A549 (cell line): ENCODE results near the gene NLRP3. TPM values are rescaled to one million over a fixed set of nuclear protein-coding genes. Genes with fewer than 3 reads are reported as not detected.

ENCODE experiments used
- ATAC-seq, 2 experiments: fragments of 200-7000 bp in 1 of 2; fragments of >200 bp in 1 of 2; cut with Nextera tagmentation in 1 of 2; cut with Tn5 transposase in 1 of 2; 3 replicates each; pipeline versions ENCODE4 v1.8.0 to v1.9.1; 2018 to 2020; ENCODE audit warnings: mild to moderate bottlenecking in 1 of 2, moderate library complexity in 1 of 2
- CTCF ChIA-PET: fragments of 300-600 bp; sonication (Branson Sonifier 250); formaldehyde crosslinking; extraction: SDS; loops from one replicate; lab custom pipeline; 2021; ENCODE audit warnings: antibody characterized with exemption, inconsistent platforms; lab: Yijun Ruan, JAX
- POLR2A ChIA-PET: fragments of 350-600 bp; formaldehyde crosslinking; extraction: SDS; loops from one replicate; lab custom pipeline; 2021; ENCODE audit warnings: antibody characterized with exemption, inconsistent platforms; lab: Yijun Ruan, JAX
- DNase-seq, 2 experiments: peaks; one replicate each; pipeline versions ENCODE4 v3.0.0 to v3.0.0-alpha.2; 2011 to 2016; ENCODE audit warnings: low read depth in 1 of 2, low spot score in 1 of 2
- FAIRE-seq: peaks from 2 replicates; lab custom pipeline; 2011; peaks lifted over from hg19 to GRCh38; lab: Jason Lieb, UNC
- H3K27ac ChIP-seq, 2 experiments: fragments of >200 bp; sonication (Bioruptor Twin); formaldehyde crosslinking; 3 replicates each; pipeline ENCODE4 v1.5.1; 2016 to 2017
- H3K4me1 ChIP-seq: fragments of >200 bp; sonication (Bioruptor Twin); formaldehyde crosslinking; 3 replicates; pipeline ENCODE4 v1.6.1; 2016
- H3K4me2 ChIP-seq: fragments of >200 bp; sonication (Bioruptor Twin); formaldehyde crosslinking; 3 replicates; pipeline ENCODE4 v1.6.1; 2016
- H3K4me3 ChIP-seq: fragments of >200 bp; sonication (Bioruptor Twin); formaldehyde crosslinking; 3 replicates; pipeline ENCODE4 v1.5.1; 2016
- H3K9me3 ChIP-seq: fragments of >200 bp; sonication (Bioruptor Twin); formaldehyde crosslinking; 3 replicates; pipeline ENCODE4 v1.6.1; 2016
- ATOH8 ChIP-seq: fragments of 250-450 bp; sonication (Bioruptor Pico); IDR thresholded peaks from 2 replicates; pipeline ENCODE4 v1.5.0; 2020; ENCODE audit warnings: low read depth, mild to moderate bottlenecking, moderate library complexity
- BCL3 ChIP-seq: fragments of >200 bp; sonication (Bioruptor Twin); formaldehyde crosslinking; IDR thresholded peaks from 3 replicates; pipeline ENCODE4 v1.6.1; 2016
- CBX2 ChIP-seq: fragments of 200-600 bp; sonication (generic); IDR thresholded peaks from 2 replicates; pipeline ENCODE4 v1.6.1; 2016; ENCODE audit warnings: low read depth, mild to moderate bottlenecking, borderline replicate concordance
- CEBPB ChIP-seq, 2 experiments: fragments of >200 bp in 1 of 2; sonication (Bioruptor Twin) in 1 of 2; formaldehyde crosslinking in 1 of 2; IDR thresholded peaks; 2 replicates each; pipeline ENCODE4 v1.6.1; 2012 to 2016
- EHF ChIP-seq: fragments of 250-450 bp; sonication (Bioruptor Pico); IDR thresholded peaks from 2 replicates; pipeline ENCODE4 v1.5.0; 2020; ENCODE audit warnings: mild to moderate bottlenecking
- HES2 ChIP-seq: fragments of >200 bp; sonication (Bioruptor Twin); formaldehyde crosslinking; IDR thresholded peaks from 2 replicates; pipeline ENCODE4 v1.6.1; 2016
- HOXB13 ChIP-seq: fragments of 250-450 bp; sonication (Bioruptor Pico); IDR thresholded peaks from 2 replicates; pipeline ENCODE4 v1.5.0; 2020; ENCODE audit warnings: low read depth, mild to moderate bottlenecking, moderate library complexity
- HOXB5 ChIP-seq: fragments of 250-450 bp; sonication (Bioruptor Pico); IDR thresholded peaks from 2 replicates; pipeline ENCODE4 v1.5.0; 2020; ENCODE audit warnings: mild to moderate bottlenecking, moderate library complexity
- JUNB ChIP-seq: fragments of >200 bp; sonication (Bioruptor Twin); formaldehyde crosslinking; IDR thresholded peaks from 2 replicates; pipeline ENCODE4 v1.6.1; 2016
- KDM5A ChIP-seq: fragments of 200-600 bp; sonication (generic); IDR thresholded peaks from 2 replicates; pipeline ENCODE4 v1.6.1; 2016; ENCODE audit warnings: antibody characterized with exemption, mild to moderate bottlenecking
- MAFK ChIP-seq: fragments of 450-650 bp; IDR thresholded peaks from 2 replicates; pipeline ENCODE4 v1.6.1; 2014; ENCODE audit not compliant: partially characterized antibody
- NR3C1 ChIP-seq: fragments of >200 bp; sonication (Bioruptor Twin); formaldehyde crosslinking; IDR thresholded peaks from 3 replicates; pipeline ENCODE4 v1.6.1; 2017
- PHF8 ChIP-seq: fragments of 200-600 bp; sonication (generic); IDR thresholded peaks from 2 replicates; pipeline ENCODE4 v1.6.1; 2016; ENCODE audit warnings: low read depth, mild to moderate bottlenecking, antibody characterized with exemption, moderate library complexity, borderline replicate concordance
- RARB ChIP-seq: fragments of 250-450 bp; sonication (Bioruptor Pico); IDR thresholded peaks from 2 replicates; pipeline ENCODE4 v1.8.0; 2021; ENCODE audit warnings: mild to moderate bottlenecking, moderate library complexity
- REST ChIP-seq: fragments of 200-600 bp; sonication (generic); IDR thresholded peaks from 2 replicates; pipeline ENCODE4 v1.6.1; 2016; ENCODE audit warnings: antibody characterized with exemption, mild to moderate bottlenecking, moderate library complexity
- SMC3 ChIP-seq: fragments of >200 bp; sonication (Bioruptor Twin); formaldehyde crosslinking; IDR thresholded peaks from 3 replicates; pipeline ENCODE4 v1.6.1; 2018; ENCODE audit warnings: inconsistent platforms
- USF2 ChIP-seq: fragments of 450-650 bp; IDR thresholded peaks from 2 replicates; pipeline ENCODE4 v1.6.1; 2014; ENCODE audit warnings: antibody characterized with exemption
- WGBS: methylation state at CpG from one replicate; pipeline ENCODE4 v1.1.6; 2017; ENCODE audit errors: missing lambda C conversion rate; 5-methylcytosine and 5-hydroxymethylcytosine counted together
- polyA plus RNA-seq, 4 experiments: library from polyadenylated mRNA; depleted of rRNA in 3 of 4; stranded (reverse); fragments of >200 nt; fragmentation: RNase III in 1 of 4; extraction: RNeasy Plus Mini Kit Qiagen cat#74134 plus additional on column Dnase treatment in 1 of 4; gene quantifications; 2 replicates in 3 of 4; 3 replicates in 1 of 4; pipeline ENCODE4 v1.2.3, GENCODE V29; 2011 to 2017

Gene NLRP3
- polyA plus RNA-seq, 2 of the 4 experiments (the other 2 are of a cell fraction), result not detected

GRCh38 chr1:247419336-247419735 lies 3.4 kb downstream of the NLRP3 start (continued):
- TF ChIP-seq CEBPB (IDR thresholded peaks at IDR 0.05), result no peak

GRCh38 chr1:247421074-247421473 lies 5.1 kb downstream of the NLRP3 start:
- TF ChIP-seq RARB, result no peak
- no peak for TF ChIP-seq REST
- no peak for TF ChIP-seq SMC3
- no peak for TF ChIP-seq USF2
- no peak for TF ChIP-seq HES2
- no peak for TF ChIP-seq BCL3
- no peak for TF ChIP-seq HOXB5 (CRISPR knock-in tag)
- no peak for TF ChIP-seq HOXB13 (CRISPR knock-in tag)
- no peak for TF ChIP-seq NR3C1
- TF ChIP-seq, all 56 proteins: peak for 0
- WGBS, result 13% methylated on average over 2 of the region's 2 CpGs
- ChIA-PET CTCF (no interaction called here), POLR2A (no interaction called here)
- Histone ChIP-seq H3K4me1 (no peaks in the 10 kb centered on the region), H3K9me3 (no peaks in the 10 kb centered on the region; the same call in 2 of the 3 replicates), H3K4me2 (no peak overlapping the region), H3K27ac (no peak overlapping the region), H3K4me3 (no peak overlapping the region)
- FAIRE-seq (no peak), DNase-seq (no peak), ATAC-seq (no peak)

- no peak for TF ChIP-seq MAFK
- no peak for TF ChIP-seq KDM5A
- no peak for TF ChIP-seq ATOH8 (CRISPR knock-in tag)
- TF ChIP-seq EHF (CRISPR knock-in tag), result no peak
- TF ChIP-seq CBX2, result no peak
- TF ChIP-seq JUNB, result no peak
- TF ChIP-seq HOXB5 (CRISPR knock-in tag), result no peak
- TF ChIP-seq PHF8, result no peak
- Histone ChIP-seq H3K9me3 (no peaks in the 10 kb centered on the region), H3K4me2 (no peak overlapping the region), H3K27ac (no peak overlapping the region), H3K4me3 (no peak overlapping the region), H3K4me1 (no peaks in the 10 kb centered on the region)
- FAIRE-seq, result no peak
- POLR2A ChIA-PET, result no interaction called here
- WGBS, result 10% methylated on average over 6 of the region's 6 CpGs
- no peak for DNase-seq
- no peak for ATAC-seq
- CTCF ChIA-PET, result no interaction called here
Observed at GRCh38 chr1:247429496-247429895, 13.5 kb downstream of the NLRP3 start.
